ENCODE data around the gene NUDT16L1.
A peak's percentile ranks its signal among the peaks of the same experiment; 100 is the strongest.

DNA sequence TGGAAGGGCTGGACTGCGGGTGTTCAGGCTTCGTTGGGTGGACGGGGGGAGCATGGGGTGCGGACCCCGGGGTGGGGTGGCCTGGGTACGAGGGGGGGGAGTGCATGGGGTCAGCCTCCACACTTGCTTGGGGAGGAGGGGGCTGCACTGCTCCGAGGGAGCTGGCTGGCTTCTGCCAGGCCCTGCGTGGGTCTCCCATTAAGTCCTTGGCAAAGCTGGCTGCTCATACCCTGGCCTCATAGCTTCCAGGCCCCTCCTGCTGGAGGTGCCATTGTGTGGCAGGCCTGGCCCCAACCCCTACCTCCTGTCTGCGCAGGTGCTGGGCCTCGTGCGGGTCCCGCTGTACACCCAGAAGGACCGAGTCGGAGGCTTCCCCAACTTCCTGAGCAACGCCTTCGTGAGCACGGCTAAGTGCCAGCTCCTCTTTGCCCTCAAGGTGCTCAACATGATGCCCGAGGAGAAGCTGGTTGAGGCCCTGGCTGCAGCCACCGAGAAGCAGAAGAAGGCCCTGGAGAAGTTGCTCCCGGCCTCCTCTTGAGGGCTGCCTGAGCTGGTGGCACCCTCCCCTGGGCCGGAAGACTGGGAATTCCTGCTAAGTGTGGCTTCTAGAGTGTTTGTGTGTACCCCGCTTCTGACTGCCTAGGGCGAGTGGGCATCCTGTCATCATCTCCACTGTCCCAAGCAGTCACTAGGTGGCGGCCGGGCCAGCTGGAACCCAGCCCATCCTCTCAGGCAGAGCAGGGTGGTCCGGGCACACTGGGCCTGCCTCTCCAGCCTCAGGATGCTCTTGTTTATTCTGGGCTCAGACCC, 1.5 kb downstream of the NUDT16L1 start:
- peak in 1 of 3 experiments; percentile 22; a peak in 2 of 4 replicates for TF ChIP-seq CTCF (IDR thresholded peaks at IDR 0.05; ENCODE audit: control extremely low read depth in 1 of 3, insufficient read depth in 1 of 3, low read depth in 1 of 3, low read length in 3 of 3)
- TF ChIP-seq GABPA (IDR thresholded peaks at IDR 0.05; ENCODE audit: borderline replicate concordance, insufficient read depth, low read length) = no peak
- TF ChIP-seq POLR2AphosphoS5 (IDR thresholded peaks at IDR 0.05; ENCODE audit: low read depth, low read length) = peak; percentile 69
- TF ChIP-seq SP1 (IDR thresholded peaks at IDR 0.05; ENCODE audit: low read depth, low read length) = no peak
- TF ChIP-seq, protein P1, sequence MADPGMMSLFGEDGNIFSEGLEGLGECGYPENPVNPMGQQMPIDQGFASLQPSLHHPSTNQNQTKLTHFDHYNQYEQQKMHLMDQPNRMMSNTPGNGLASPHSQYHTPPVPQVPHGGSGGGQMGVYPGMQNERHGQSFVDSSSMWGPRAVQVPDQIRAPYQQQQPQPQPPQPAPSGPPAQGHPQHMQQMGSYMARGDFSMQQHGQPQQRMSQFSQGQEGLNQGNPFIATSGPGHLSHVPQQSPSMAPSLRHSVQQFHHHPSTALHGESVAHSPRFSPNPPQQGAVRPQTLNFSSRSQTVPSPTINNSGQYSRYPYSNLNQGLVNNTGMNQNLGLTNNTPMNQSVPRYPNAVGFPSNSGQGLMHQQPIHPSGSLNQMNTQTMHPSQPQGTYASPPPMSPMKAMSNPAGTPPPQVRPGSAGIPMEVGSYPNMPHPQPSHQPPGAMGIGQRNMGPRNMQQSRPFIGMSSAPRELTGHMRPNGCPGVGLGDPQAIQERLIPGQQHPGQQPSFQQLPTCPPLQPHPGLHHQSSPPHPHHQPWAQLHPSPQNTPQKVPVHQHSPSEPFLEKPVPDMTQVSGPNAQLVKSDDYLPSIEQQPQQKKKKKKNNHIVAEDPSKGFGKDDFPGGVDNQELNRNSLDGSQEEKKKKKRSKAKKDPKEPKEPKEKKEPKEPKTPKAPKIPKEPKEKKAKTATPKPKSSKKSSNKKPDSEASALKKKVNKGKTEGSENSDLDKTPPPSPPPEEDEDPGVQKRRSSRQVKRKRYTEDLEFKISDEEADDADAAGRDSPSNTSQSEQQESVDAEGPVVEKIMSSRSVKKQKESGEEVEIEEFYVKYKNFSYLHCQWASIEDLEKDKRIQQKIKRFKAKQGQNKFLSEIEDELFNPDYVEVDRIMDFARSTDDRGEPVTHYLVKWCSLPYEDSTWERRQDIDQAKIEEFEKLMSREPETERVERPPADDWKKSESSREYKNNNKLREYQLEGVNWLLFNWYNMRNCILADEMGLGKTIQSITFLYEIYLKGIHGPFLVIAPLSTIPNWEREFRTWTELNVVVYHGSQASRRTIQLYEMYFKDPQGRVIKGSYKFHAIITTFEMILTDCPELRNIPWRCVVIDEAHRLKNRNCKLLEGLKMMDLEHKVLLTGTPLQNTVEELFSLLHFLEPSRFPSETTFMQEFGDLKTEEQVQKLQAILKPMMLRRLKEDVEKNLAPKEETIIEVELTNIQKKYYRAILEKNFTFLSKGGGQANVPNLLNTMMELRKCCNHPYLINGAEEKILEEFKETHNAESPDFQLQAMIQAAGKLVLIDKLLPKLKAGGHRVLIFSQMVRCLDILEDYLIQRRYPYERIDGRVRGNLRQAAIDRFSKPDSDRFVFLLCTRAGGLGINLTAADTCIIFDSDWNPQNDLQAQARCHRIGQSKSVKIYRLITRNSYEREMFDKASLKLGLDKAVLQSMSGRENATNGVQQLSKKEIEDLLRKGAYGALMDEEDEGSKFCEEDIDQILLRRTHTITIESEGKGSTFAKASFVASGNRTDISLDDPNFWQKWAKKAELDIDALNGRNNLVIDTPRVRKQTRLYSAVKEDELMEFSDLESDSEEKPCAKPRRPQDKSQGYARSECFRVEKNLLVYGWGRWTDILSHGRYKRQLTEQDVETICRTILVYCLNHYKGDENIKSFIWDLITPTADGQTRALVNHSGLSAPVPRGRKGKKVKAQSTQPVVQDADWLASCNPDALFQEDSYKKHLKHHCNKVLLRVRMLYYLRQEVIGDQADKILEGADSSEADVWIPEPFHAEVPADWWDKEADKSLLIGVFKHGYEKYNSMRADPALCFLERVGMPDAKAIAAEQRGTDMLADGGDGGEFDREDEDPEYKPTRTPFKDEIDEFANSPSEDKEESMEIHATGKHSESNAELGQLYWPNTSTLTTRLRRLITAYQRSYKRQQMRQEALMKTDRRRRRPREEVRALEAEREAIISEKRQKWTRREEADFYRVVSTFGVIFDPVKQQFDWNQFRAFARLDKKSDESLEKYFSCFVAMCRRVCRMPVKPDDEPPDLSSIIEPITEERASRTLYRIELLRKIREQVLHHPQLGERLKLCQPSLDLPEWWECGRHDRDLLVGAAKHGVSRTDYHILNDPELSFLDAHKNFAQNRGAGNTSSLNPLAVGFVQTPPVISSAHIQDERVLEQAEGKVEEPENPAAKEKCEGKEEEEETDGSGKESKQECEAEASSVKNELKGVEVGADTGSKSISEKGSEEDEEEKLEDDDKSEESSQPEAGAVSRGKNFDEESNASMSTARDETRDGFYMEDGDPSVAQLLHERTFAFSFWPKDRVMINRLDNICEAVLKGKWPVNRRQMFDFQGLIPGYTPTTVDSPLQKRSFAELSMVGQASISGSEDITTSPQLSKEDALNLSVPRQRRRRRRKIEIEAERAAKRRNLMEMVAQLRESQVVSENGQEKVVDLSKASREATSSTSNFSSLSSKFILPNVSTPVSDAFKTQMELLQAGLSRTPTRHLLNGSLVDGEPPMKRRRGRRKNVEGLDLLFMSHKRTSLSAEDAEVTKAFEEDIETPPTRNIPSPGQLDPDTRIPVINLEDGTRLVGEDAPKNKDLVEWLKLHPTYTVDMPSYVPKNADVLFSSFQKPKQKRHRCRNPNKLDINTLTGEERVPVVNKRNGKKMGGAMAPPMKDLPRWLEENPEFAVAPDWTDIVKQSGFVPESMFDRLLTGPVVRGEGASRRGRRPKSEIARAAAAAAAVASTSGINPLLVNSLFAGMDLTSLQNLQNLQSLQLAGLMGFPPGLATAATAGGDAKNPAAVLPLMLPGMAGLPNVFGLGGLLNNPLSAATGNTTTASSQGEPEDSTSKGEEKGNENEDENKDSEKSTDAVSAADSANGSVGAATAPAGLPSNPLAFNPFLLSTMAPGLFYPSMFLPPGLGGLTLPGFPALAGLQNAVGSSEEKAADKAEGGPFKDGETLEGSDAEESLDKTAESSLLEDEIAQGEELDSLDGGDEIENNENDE (IDR thresholded peaks at IDR 0.05; ENCODE audit: insufficient replicate concordance, low read length) = no peak
- TF ChIP-seq CREB1 (IDR thresholded peaks at IDR 0.05) = no peak

Data from H1 (cell line).